Suprapubic skin (tissue), 4 donors: Measurements from ENCODE around the gene RUNX1.

Experiments
- CTCF ChIP-seq, 2 donors: fragments of 200-600 bp in 1 of 2; fragments of 450-650 bp in 1 of 2; sonication (generic) in 1 of 2; IDR thresholded peaks; one replicate each; pipeline ENCODE4 v1.5.1; 2016 to 2019; ENCODE audit warnings: antibody characterized with exemption in 2 of 2, mild to moderate bottlenecking in 1 of 2, moderate library complexity in 1 of 2
- EP300 ChIP-seq: sonication (generic); formaldehyde crosslinking; IDR thresholded peaks from one replicate; pipeline ENCODE4 v1.6.1; 2017; ENCODE audit warnings: antibody characterized with exemption
- POLR2A ChIP-seq, 2 donors: fragments of 450-650 bp; IDR thresholded peaks; one replicate each; pipeline ENCODE4 v1.6.1; 2017; ENCODE audit warnings: antibody characterized with exemption in 2 of 2, mild to moderate bottlenecking in 2 of 2, moderate library complexity in 2 of 2
- POLR2AphosphoS5 ChIP-seq, 3 donors: sonication (generic); formaldehyde crosslinking; IDR thresholded peaks; one replicate each; pipeline ENCODE4 v1.6.1; 2017; ENCODE audit warnings: antibody characterized with exemption in 3 of 3

GRCh38 chr21:35015435-35016024 lies 33.6 kb downstream of the RUNX1 start:
- TF ChIP-seq CTCF (IDR thresholded peaks at IDR 0.05) (no peak), POLR2A (IDR thresholded peaks at IDR 0.05) (no peak), POLR2AphosphoS5 (IDR thresholded peaks at IDR 0.05) (no peak), EP300 (no peak)
